Gastrocnemius medialis (tissue), 4 donors: ENCODE results near the gene HOXA4. TPM values are rescaled to one million over a fixed set of nuclear protein-coding genes. Genes with fewer than 3 reads are reported as not detected.
A peak's percentile ranks its signal among the peaks of the same experiment; 100 is the strongest.

Experiments
- ATAC-seq, 2 donors: fragments of 150-250 bp; one replicate each; pipeline ENCODE4 v1.9.1; 2016
- DNase-seq, 2 donors: peaks; one replicate each; pipeline ENCODE4 v3.0.0-alpha.2; 2019
- H3K27ac ChIP-seq, 4 donors: fragments of 200-600 bp; sonication (generic); 1 replicate in 1 of 4; 2 replicates in 3 of 4; pipeline ENCODE4 v1.5.1; 2016 to 2018; ENCODE audit warnings: mild to moderate bottlenecking in 2 of 4, moderate library complexity in 1 of 4
- H3K27me3 ChIP-seq, 3 donors: fragments of 200-600 bp; sonication (generic) in 2 of 3; 1 replicate in 1 of 3; 2 replicates in 2 of 3; pipeline versions ENCODE4 v1.5.1 to v1.6.0; 2016 to 2019; ENCODE audit warnings: mild to moderate bottlenecking in 1 of 3, moderate library complexity in 1 of 3
- H3K36me3 ChIP-seq, 2 donors: fragments of 200-600 bp; sonication (generic) in 1 of 2; one replicate each; pipeline ENCODE4 v1.5.1; 2017 to 2018
- H3K4me1 ChIP-seq, 2 donors: fragments of 200-600 bp; sonication (generic) in 1 of 2; one replicate each; pipeline ENCODE4 v1.5.1; 2016 to 2017; ENCODE audit warnings: mild to moderate bottlenecking in 2 of 2
- H3K4me3 ChIP-seq, 4 donors: fragments of 200-600 bp; sonication (generic) in 3 of 4; 1 replicate in 1 of 4; 2 replicates in 3 of 4; pipeline ENCODE4 v1.5.1; 2016 to 2019; ENCODE audit warnings: mild to moderate bottlenecking in 2 of 4
- H3K9me3 ChIP-seq, 3 donors: fragments of 200-600 bp; sonication (generic) in 2 of 3; 1 replicate in 1 of 3; 2 replicates in 2 of 3; pipeline ENCODE4 v1.5.1; 2016 to 2019
- CTCF ChIP-seq, 5 experiments: fragments of 450-650 bp in 3 of 5; fragments of 200-600 bp in 2 of 5; sonication (generic) in 2 of 5; IDR thresholded peaks in 4 of 5; conservative IDR thresholded peaks in 1 of 5; 1 replicate in 4 of 5; 2 replicates in 1 of 5; pipeline ENCODE4 v1.5.1; 2016 to 2019; ENCODE audit warnings: antibody characterized with exemption in 5 of 5, mild to moderate bottlenecking in 3 of 5, moderate library complexity in 3 of 5
- POLR2A ChIP-seq, 2 donors: fragments of 450-650 bp; IDR thresholded peaks; one replicate each; pipeline ENCODE4 v1.6.1; 2017; ENCODE audit warnings: antibody characterized with exemption in 2 of 2, mild to moderate bottlenecking in 2 of 2, moderate library complexity in 2 of 2
- in situ Hi-C, 4 donors: fragments of 200-750 bp; cut with MboI; loops; one replicate each; pipeline versions ENCODE4 v1.15.0 to v1.8.0; 2017; ENCODE audit warnings: low sequenced_read_pairs in 4 of 4
- intact Hi-C: fragments of 100-400 bp; cut with DNase I; formaldehyde crosslinking; loops from one replicate; pipeline ENCODE4 v1.15.1; 2023; ENCODE audit warnings: low total_unique reads
- total RNA-seq, 4 donors: library from RNA; depleted of rRNA; stranded (reverse); fragments of >200 nt; gene quantifications; one replicate each; pipeline versions ENCODE4 v1.1.0 to v1.2.3, GENCODE V29; 2016

The HOXA4 gene
- total RNA-seq, 4 donors from 2014 or later, result 1.7 to 4.2 (median 2.9) TPM

- H3K27ac ChIP-seq, result peak overlapping the region in 3 of 4 donors; percentile 55 to 85 (median 79)
- H3K9me3 ChIP-seq, result no peaks in the 10 kb centered on the region
- intact Hi-C loops, result no loop called here
- DNase-seq (no peak), ATAC-seq (no peak)
- no peaks in the 10 kb centered on the region for H3K27me3 ChIP-seq
- in situ Hi-C loops, result no loop called here
- peaks cover 7 to 20% of the 10 kb centered on the region in 2 donors for H3K4me1 ChIP-seq
- peak overlapping the region in 1 of 4 donors; percentile 39 for H3K4me3 ChIP-seq
- TF ChIP-seq POLR2A (IDR thresholded peaks at IDR 0.05) (no peak), CTCF (IDR thresholded peaks at IDR 0.05 in 4 of 5, conservative IDR thresholded peaks at IDR 0.05 in 1 of 5) (no peak)
- H3K36me3 ChIP-seq, result no peaks in the 10 kb centered on the region
These were observed 12.0 kb downstream of the HOXA4 start for GRCh38 chr7:27118580-27118979.

- Histone ChIP-seq H3K36me3 (no peaks in the 10 kb centered on the region), H3K9me3 (no peaks in the 10 kb centered on the region), H3K4me1 (peaks cover 7 to 23% of the 10 kb centered on the region in 2 donors), H3K4me3 (peak overlapping the region; percentile 12 to 39 (median 24)), H3K27ac (peak overlapping the region; percentile 46 to 85 (median 67)), H3K27me3 (no peaks in the 10 kb centered on the region)
- ATAC-seq, result peak in 1 of 2 donors; percentile 36
- TF ChIP-seq CTCF (IDR thresholded peaks at IDR 0.05 in 4 of 5, conservative IDR thresholded peaks at IDR 0.05 in 1 of 5) (no peak), POLR2A (IDR thresholded peaks at IDR 0.05) (no peak)
- intact Hi-C loops (no loop called here), in situ Hi-C loops (no loop called here)
- no peak for DNase-seq
These were observed 12.6 kb downstream of the HOXA4 start for GRCh38 chr7:27117887-27118491.

- Histone ChIP-seq H3K27me3 (no peaks in the 10 kb centered on the region), H3K4me1 (peaks cover 10 to 31% of the 10 kb centered on the region in 2 donors), H3K27ac (peak overlapping the region; percentile 46 to 85 (median 67)), H3K4me3 (peak overlapping the region; percentile 12 to 39 (median 24)), H3K9me3 (no peaks in the 10 kb centered on the region), H3K36me3 (no peaks in the 10 kb centered on the region)
- intact Hi-C loops (no loop called here), in situ Hi-C loops (no loop called here)
- DNase-seq (no peak), ATAC-seq (no peak)
- TF ChIP-seq POLR2A (IDR thresholded peaks at IDR 0.05) (no peak), CTCF (IDR thresholded peaks at IDR 0.05 in 4 of 5, conservative IDR thresholded peaks at IDR 0.05 in 1 of 5) (no peak)
These were observed 13.3 kb downstream of the HOXA4 start for GRCh38 chr7:27116962-27117886.

GRCh38 chr7:27116031-27116961 is 14.3 kb downstream of the HOXA4 start:
- TF ChIP-seq CTCF (IDR thresholded peaks at IDR 0.05 in 4 of 5, conservative IDR thresholded peaks at IDR 0.05 in 1 of 5) (no peak), POLR2A (IDR thresholded peaks at IDR 0.05) (no peak)
- peaks cover 19 to 38% of the 10 kb centered on the region in 2 donors for H3K4me1 ChIP-seq
- ATAC-seq (no peak), DNase-seq (no peak)
- H3K4me3 ChIP-seq, result peak overlapping the region in 3 of 4 donors; percentile 22 to 43 (median 36)
- no peaks in the 10 kb centered on the region for H3K9me3 ChIP-seq
- no peaks in the 10 kb centered on the region for H3K36me3 ChIP-seq
- H3K27me3 ChIP-seq, result no peaks in the 10 kb centered on the region
- H3K27ac ChIP-seq, result peak overlapping the region; percentile 55 to 87 (median 82)
- intact Hi-C loops, result no loop called here
- in situ Hi-C loops, result no loop called here
